Measurements from ENCODE around the gene SBF2.

The SBF2 gene

GRCh38 chr11:9852465-9852864 is 441.6 kb downstream of the SBF2 start:
- peak; percentile 9 for DNase-seq (ENCODE audit: low read depth)

- peak; percentile 75 for DNase-seq (ENCODE audit: low read depth)
Measured at GRCh38 chr11:9851366-9851765, 442.7 kb downstream of the SBF2 start.

- DNase-seq (ENCODE audit: low read depth) = no peak
Measured at GRCh38 chr11:9850224-9850895, 443.7 kb downstream of the SBF2 start.

- no peak for DNase-seq (ENCODE audit: low read depth)
Measured at GRCh38 chr11:9849389-9849788, 444.6 kb downstream of the SBF2 start.

- no peak for DNase-seq (ENCODE audit: low read depth)
Measured at GRCh38 chr11:9847636-9848035, 446.4 kb downstream of the SBF2 start.

- DNase-seq (ENCODE audit: low read depth) = no peak
Measured at GRCh38 chr11:9842923-9843322, 451.1 kb downstream of the SBF2 start.

GRCh38 chr11:9840460-9841004 is 453.5 kb downstream of the SBF2 start:
- peak; percentile 20 for DNase-seq (ENCODE audit: low read depth)

- DNase-seq (ENCODE audit: low read depth) = no peak
Measured at GRCh38 chr11:9839550-9839949, 454.5 kb downstream of the SBF2 start.

GRCh38 chr11:9838961-9839360 is 455.1 kb downstream of the SBF2 start:
- DNase-seq (ENCODE audit: low read depth) = peak; percentile 84

GRCh38 chr11:9838229-9838628 is 455.8 kb downstream of the SBF2 start:
- DNase-seq (ENCODE audit: low read depth) = peak; percentile 79

GRCh38 chr11:9834291-9834690 is 459.7 kb downstream of the SBF2 start:
- no peak for DNase-seq (ENCODE audit: low read depth)

GRCh38 chr11:9831122-9831521 is 462.9 kb downstream of the SBF2 start:
- DNase-seq (ENCODE audit: low read depth) = no peak

GRCh38 chr11:9827708-9828107 is 466.3 kb downstream of the SBF2 start:
- no peak for DNase-seq (ENCODE audit: low read depth)

- no peak for DNase-seq (ENCODE audit: low read depth)
Measured at GRCh38 chr11:9826390-9826789, 467.6 kb downstream of the SBF2 start.

- no peak for DNase-seq (ENCODE audit: low read depth)
Measured at GRCh38 chr11:9825895-9826294, 468.1 kb downstream of the SBF2 start.

GRCh38 chr11:9825315-9825714 is 468.7 kb downstream of the SBF2 start:
- peak; percentile 63 for DNase-seq (ENCODE audit: low read depth)

- DNase-seq (ENCODE audit: low read depth) = no peak
Measured at GRCh38 chr11:9823887-9824385, 470.1 kb downstream of the SBF2 start.

GRCh38 chr11:9823439-9823838 is 470.6 kb downstream of the SBF2 start:
- DNase-seq (ENCODE audit: low read depth) = no peak

GRCh38 chr11:9821008-9821752 is 472.8 kb downstream of the SBF2 start:
- no peak for DNase-seq (ENCODE audit: low read depth)

GRCh38 chr11:9820260-9820659 is 473.8 kb downstream of the SBF2 start:
- DNase-seq (ENCODE audit: low read depth) = no peak

GRCh38 chr11:9817191-9817590 is 476.8 kb downstream of the SBF2 start:
- DNase-seq (ENCODE audit: low read depth) = no peak

GRCh38 chr11:9815486-9816136 is 478.4 kb downstream of the SBF2 start:
- DNase-seq (ENCODE audit: low read depth) = peak; percentile 81

- DNase-seq (ENCODE audit: low read depth) = no peak
Measured at GRCh38 chr11:9814108-9814507, 479.9 kb downstream of the SBF2 start.
